ENCODE measurements around the gene ASB18. TPM values are rescaled to one million over a fixed set of nuclear protein-coding genes. Genes with fewer than 3 reads are reported as not detected.

The ASB18 gene
- total and polyA plus RNA-seq, 2 donors (not counting 3 experiments of a cell fraction or from before 2014, with no cell fraction given), result not detected

DNA sequence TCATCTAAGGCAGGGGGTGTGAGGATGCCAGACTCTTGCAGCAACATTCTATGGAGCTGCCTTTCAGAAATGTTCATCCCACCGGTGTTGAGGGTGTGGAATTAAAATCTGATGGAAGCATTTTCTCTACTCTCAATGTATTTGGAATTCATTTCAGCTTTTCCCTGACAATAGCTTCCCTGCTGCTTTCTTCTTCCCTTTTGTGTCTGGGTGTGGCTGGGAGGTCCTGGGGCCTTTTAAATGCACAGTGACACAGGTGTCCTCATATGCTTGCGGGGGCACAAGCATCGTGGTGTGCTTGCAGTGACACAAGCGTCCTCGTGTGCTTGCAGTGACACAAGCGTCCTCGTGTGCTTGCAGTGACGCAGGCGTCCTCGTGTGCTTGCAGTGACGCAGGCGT lies 43.4 kb upstream of the ASB18 start:
- DNase-seq (ENCODE audit: low read depth, low spot score) (no peak), FAIRE-seq (no peak)
- TF ChIP-seq EZH2 (IDR thresholded peaks at IDR 0.05; ENCODE audit: borderline replicate concordance, low read depth, low read length, severe bottlenecking) (no peak), POLR2AphosphoS5 (IDR thresholded peaks at IDR 0.05; ENCODE audit: insufficient read depth, low read depth, low read length) (no peak), POLR2A (IDR thresholded peaks at IDR 0.05; ENCODE audit: low read depth, low read length) (no peak), GATA2 (IDR thresholded peaks at IDR 0.05; ENCODE audit: insufficient read depth, insufficient read length, low read depth, low read length) (no peak), MYC (IDR thresholded peaks at IDR 0.05; ENCODE audit: low read depth, low read length) (no peak), FOS (IDR thresholded peaks at IDR 0.05; ENCODE audit: borderline replicate concordance, insufficient read depth, low read length) (no peak), JUN (IDR thresholded peaks at IDR 0.05; ENCODE audit: borderline replicate concordance, insufficient read depth, insufficient read length, low read depth) (no peak)
- TF ChIP-seq, protein P1, sequence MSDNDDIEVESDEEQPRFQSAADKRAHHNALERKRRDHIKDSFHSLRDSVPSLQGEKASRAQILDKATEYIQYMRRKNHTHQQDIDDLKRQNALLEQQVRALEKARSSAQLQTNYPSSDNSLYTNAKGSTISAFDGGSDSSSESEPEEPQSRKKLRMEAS (IDR thresholded peaks at IDR 0.05; ENCODE audit: insufficient read depth, insufficient read length), result no peak
- TF ChIP-seq, protein P2, sequence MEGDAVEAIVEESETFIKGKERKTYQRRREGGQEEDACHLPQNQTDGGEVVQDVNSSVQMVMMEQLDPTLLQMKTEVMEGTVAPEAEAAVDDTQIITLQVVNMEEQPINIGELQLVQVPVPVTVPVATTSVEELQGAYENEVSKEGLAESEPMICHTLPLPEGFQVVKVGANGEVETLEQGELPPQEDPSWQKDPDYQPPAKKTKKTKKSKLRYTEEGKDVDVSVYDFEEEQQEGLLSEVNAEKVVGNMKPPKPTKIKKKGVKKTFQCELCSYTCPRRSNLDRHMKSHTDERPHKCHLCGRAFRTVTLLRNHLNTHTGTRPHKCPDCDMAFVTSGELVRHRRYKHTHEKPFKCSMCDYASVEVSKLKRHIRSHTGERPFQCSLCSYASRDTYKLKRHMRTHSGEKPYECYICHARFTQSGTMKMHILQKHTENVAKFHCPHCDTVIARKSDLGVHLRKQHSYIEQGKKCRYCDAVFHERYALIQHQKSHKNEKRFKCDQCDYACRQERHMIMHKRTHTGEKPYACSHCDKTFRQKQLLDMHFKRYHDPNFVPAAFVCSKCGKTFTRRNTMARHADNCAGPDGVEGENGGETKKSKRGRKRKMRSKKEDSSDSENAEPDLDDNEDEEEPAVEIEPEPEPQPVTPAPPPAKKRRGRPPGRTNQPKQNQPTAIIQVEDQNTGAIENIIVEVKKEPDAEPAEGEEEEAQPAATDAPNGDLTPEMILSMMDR (IDR thresholded peaks at IDR 0.05; ENCODE audit: extremely low read depth in 1 of 2, insufficient read depth in 1 of 2, low read depth in 1 of 2, low read length in 2 of 2), result no peak
- Histone ChIP-seq H3K36me3 (ENCODE audit: control insufficient read depth in 2 of 2, extremely low read depth in 1 of 2, insufficient read depth in 2 of 2, low read length in 2 of 2) (no peaks in the 10 kb centered on the region), H2AFZ (ENCODE audit: low read depth, low read length) (no peak overlapping the region), H3K27me3 (ENCODE audit: control insufficient read depth in 2 of 2, insufficient read depth in 2 of 2, low read length in 2 of 2) (no peaks in the 10 kb centered on the region), H3K9me1 (replicated peaks; ENCODE audit: control insufficient read depth, extremely low read depth, insufficient read depth, low read length) (no peaks in the 10 kb centered on the region), H3K4me2 (ENCODE audit: insufficient read depth, low read length) (no peak overlapping the region), H3K79me2 (ENCODE audit: control insufficient read depth, insufficient read depth, low read length) (no peaks in the 10 kb centered on the region), H3K4me1 (ENCODE audit: control insufficient read depth, extremely low read depth, insufficient read depth, low read length) (no peaks in the 10 kb centered on the region), H4K20me1 (replicated peaks; ENCODE audit: control insufficient read depth, extremely low read depth, insufficient read depth, low read length) (no peaks in the 10 kb centered on the region), H3K4me3 (replicated peaks in 1 of 3; ENCODE audit: insufficient read depth in 1 of 3, low read depth in 1 of 3, low read length in 3 of 3) (no peak overlapping the region), H3K9ac (replicated peaks; ENCODE audit: extremely low read depth, insufficient read depth, low read length) (no peak overlapping the region), H3K9me3 (replicated peaks; ENCODE audit: control insufficient read depth, insufficient read depth, low read length) (no peaks in the 10 kb centered on the region), H3K27ac (ENCODE audit: insufficient read depth, low read depth, low read length) (no peak overlapping the region)
- intact Hi-C loops (cut with micrococcal nuclease) (no loop called here), dilution Hi-C loops (cut with MboI; ENCODE audit: extremely low pct_ligation_motif_present, low sequenced_read_pairs) (no loop called here)
- CTCF ChIA-PET, result interaction anchor here (1.6 kb wide), 1 partner anchor 528 kb away, joined by 4 read pairs; no protein-coding TSS in a partner anchor
- no TSS peak for BruUV-seq (replicated peaks)
- POLR2A ChIA-PET, result no interaction called here

Data from endothelial cell of umbilical vein (primary cell).